CD4-positive, alpha-beta T cell treated with Interleukin-1 beta for 1 hour (primary cell): Measurements from ENCODE around the gene TRAF3IP1.
A peak's percentile ranks its signal among the peaks of the same experiment; 100 is the strongest.

Source experiments
- DNase-seq, 2 donors: peaks; one replicate each; pipeline ENCODE4 v3.0.0-alpha.2; 2020 to 2022

TRAF3IP1 gene

GRCh38 chr2:238287737-238288649 lies 32.3 kb upstream of the TRAF3IP1 start, which contains the start of gene PER2:
TSS of gene PER2 (minus strand) at chr2:238288610. CDS start at chr2:238277936, 10,674 bp downstream.
- DNase-seq = peak; percentile 43 to 70

DNA sequence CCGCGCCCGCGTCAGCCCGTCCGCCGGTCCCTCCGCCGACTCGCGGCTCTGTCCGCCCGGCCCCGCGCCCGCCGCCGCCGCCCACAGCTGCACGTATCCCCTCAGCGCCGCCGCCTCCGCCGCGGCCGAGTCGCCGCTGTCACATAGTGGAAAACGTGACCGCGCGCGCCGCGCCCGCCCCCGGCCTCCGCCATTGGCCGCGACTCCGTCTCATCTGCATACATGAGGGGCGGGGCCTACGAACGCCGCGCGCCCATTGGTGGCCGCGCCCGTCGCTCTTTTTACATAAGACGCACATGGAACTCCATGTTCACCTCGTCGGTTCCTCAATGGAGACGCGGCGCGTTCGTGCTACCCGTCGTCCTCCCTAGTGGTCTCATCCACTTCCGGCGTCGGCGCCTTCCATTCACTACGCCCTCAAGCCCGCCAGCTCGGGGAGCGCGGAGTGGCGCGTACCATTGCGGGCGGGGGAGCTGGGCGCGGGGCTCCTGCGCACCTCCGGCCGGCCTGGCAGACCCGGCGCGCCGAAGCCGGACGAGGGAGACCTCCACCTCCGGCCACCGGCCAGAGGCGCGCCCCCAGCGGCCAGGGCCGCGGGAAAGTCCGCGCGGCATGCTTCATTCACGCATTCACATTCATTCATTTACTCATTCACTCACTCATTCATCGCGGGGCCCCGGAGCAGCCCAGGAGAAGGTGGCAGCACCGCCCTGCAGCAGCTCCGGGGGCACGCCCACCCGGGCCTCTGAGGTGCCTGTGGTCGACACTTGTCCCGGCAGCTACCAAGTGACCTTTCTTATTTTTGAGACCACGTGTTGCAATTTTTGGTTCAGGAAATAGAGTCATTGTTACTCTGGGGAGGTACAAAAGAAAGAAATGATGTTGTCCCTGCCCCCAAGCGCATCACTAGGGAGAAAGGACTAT lies 31.4 kb upstream of the TRAF3IP1 start:
- DNase-seq = peak; percentile 98 to 99

DNA sequence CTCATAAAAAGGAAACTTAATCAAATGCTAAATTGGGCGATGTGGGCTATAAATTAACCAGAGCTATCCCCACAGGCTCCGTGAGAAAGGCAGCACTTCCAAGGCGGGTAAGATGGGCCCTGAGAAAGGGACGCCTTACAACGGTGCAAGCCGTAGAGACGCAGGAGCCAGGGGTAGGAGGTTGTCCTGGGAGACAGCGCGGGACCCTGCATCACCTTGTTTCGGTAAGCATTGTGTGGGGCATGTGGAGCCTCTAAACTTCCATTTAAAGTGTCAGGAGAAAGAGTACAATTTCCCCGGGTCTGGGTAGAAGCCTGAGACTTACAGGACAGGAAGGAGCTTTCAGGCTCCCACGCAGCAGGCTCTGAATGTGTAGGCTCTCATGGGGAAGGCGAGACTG lies 30.7 kb upstream of the TRAF3IP1 start:
- DNase-seq = no peak

DNA sequence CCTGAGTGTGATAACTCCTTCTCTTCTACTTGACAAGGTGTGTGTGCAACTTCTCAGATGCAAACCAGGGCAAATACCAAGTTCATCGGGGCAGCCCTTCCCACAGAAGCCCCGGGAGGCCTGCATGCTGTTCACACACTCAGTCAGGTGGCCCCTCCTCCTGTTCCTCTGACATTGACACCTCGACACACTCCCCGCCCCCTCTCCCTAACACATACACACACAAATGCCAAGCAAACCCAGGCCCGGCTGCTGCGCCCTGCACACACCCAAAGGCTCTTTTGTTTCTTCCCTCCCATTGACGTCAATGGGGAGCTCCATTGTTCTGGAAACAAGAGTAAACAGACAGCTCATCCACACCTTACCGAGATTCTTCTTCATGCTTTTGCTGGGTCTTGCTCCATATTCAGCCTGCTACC lies 30.2 kb upstream of the TRAF3IP1 start:
- DNase-seq = peak; percentile 57 to 60

GRCh38 chr2:238290715-238291549 lies 29.4 kb upstream of the TRAF3IP1 start:
- no peak for DNase-seq

DNA sequence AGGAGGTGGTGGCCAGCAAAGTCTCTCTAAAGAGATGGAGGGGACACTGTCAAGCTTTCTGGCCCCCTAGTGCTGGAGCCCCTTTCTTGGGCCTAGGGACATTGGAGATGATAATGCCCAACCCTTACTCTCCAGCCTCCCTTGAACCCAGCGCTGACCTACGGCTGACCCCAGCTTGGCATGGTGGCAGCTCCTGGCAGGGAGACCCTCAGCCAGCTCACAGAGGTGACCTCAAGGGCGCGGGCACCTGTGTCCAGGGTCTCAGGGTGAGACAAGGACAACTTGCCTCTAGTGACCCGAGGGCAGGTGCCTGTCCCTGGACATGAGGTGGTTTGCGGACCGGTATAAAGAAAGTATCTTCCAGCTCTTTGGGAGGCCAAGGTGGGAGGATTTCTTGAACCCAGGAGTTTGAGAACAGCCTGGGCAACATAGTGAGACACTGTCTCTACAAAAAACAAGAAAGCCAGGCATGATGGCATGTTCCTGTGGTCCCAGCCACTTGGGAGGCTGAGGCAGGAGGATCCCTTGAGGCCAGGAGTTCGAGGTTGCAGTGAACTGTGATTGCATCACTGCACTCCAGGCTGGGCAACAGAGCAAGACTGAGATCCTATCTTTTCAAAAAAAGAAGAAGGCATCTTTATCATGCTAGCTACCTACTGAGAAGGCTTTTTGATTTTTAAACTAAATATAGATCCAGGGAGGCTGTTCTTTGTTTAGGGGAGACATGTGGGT lies 28.6 kb upstream of the TRAF3IP1 start:
- DNase-seq = no peak

- no peak for DNase-seq
Observed at GRCh38 chr2:238294046-238294392, 26.3 kb upstream of the TRAF3IP1 start.

DNA sequence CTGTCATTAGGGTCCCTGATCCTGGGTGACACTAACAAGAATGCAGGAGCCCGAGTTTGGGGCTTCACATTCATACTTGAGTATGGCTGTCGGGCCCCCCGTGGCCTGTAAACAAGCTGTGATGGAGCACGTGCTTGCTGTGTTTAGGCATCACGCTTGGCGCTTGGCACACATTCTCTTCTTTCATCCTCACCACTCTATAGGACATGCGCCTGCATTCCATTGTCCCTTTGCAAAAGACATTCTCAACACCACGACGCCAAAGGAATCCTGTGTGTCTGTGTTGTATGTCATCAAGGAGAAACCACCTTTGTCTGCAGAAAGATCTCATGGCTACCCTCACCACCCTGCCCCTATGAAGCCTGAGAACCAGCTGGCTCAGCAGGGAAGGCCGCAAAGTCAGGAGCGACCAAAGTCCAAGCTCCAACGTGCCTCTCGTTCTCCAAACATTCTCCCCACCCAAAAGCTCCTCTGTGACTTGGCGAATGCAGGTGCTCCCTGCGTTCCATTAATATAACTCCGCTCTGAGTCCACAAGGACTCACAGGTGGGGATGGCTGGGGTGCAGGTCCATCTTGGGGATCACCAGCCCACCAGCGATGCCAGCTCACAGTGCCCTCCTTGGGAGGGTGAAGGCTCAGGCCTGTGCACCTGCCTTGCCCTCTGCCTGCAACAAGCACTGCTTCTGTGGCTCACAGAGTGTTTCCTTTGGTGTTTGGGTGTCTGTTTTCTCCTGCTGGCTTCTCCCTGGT lies 25.8 kb upstream of the TRAF3IP1 start:
- no peak for DNase-seq

DNA sequence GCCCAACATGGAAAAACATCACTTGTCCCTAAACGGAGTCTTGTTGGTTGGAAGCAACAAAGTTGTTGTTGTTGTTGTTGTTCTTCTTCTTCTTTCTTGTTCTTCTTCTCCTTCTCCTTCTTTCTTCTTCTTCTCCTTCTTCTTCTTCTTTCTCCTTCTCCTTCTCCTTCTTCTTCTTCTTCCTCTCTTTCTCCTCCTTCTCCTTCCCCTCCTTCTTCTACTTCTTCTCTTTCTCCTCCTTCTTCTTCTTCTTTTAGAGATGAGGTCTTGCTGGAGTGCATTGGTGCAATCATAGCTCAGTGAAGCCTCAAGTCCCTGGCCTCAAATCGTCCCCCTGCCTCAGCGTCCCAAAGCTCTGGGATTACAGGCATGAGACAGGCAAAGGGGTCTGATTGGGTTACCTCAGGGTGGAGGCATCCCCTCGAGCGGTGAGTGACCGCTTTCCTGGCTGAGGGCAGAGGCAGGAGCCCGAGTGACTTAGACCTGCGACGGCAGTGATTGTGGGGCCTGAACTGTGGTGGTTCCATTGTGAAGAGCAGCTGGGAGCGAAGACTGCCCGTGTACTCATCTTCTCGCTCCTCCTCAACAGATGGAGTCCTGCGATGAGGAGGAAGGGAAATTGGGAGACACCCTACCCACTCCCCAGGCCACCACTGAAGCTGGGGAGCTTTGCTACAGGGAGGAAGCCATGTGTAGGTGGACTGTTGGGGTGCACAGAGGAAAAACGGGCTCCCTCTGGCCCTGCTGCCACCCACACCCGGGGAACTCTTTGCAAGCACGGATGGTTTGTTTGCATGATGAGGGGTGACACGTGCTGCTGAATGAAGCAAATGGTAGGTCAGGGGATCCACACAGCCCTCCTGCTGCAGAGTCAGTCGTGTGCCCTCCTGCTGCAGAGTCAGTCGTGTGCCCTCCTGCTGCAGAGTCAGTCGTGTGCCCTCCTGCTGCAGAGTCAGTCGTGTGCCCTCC lies 24.9 kb upstream of the TRAF3IP1 start:
- no peak for DNase-seq

DNA sequence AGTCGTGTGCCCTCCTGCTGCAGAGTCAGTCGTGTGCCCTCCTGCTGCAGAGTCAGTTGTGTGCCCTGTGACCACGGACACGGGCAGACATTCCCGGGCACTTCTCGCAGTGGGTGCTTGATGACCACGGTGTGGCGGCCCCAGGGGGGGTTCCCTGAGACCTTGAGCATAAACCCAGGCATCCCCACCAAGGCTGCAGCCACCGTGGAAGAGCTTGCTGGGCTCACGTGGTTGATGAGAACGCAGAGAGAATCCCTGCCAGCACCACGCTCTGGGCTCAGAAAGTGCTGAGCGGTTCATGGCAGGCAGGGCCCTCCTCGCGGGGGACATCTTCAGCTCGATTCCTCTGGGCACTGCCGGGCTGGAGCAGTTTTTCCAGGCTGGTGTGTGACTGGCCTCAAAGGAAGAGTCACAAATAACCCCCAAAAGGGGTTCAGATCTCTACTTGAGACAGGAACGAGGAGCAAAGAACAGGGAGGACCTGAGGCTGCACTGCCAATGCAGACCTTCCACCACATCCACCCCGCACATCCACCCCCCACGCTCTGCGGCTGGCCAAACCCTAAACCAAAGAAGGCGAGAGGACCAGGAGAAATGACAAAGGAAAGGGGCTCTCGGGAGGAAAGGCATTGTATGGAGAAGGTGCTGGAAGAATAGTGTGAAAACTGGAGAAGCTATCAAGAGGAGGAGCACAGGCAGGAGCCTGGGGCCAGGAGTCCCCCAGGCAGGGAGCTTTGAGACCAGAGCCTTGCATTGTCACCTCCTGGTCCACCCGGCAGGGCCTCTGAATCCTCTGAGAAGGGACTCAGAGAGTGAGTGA lies 23.5 kb upstream of the TRAF3IP1 start:
- DNase-seq = no peak

GRCh38 chr2:238299803-238300202 lies 20.5 kb upstream of the TRAF3IP1 start:
- DNase-seq = no peak

GRCh38 chr2:238302087-238302486 lies 18.2 kb upstream of the TRAF3IP1 start:
- no peak for DNase-seq

DNA sequence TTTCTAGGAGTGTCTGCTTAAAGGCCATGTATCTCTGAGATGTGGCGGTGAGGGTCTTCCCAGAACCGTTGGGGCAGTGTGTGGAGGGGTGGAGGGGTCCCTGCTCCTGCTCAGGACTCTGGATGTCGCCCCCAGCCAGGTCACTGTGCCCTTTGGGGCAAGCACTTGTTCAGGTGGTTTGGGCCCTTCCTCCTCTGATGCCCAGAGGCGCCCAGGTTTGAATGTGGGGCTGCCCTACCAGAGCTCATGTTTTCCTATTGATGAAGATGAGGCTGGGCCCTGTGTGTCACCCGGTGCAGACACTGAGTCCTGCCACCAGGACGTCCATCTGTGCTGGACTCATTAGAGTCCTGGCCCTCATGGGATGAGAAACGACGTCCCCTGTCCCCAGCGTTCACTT lies 17.6 kb upstream of the TRAF3IP1 start:
- no peak for DNase-seq

- no peak for DNase-seq
Observed at GRCh38 chr2:238304116-238304515, 16.2 kb upstream of the TRAF3IP1 start.

GRCh38 chr2:238305092-238305862 lies 15.0 kb upstream of the TRAF3IP1 start:
- no peak for DNase-seq

- no peak for DNase-seq
Observed at GRCh38 chr2:238305965-238306671, 14.2 kb upstream of the TRAF3IP1 start.

- DNase-seq = no peak
Observed at GRCh38 chr2:238306672-238306998, 13.7 kb upstream of the TRAF3IP1 start.

GRCh38 chr2:238308177-238308576 lies 12.1 kb upstream of the TRAF3IP1 start:
- DNase-seq = no peak
